HFFc6 (cell line): ENCODE data around the gene DLG2. TPM values are rescaled to one million over a fixed set of nuclear protein-coding genes. Genes with fewer than 3 reads are reported as not detected.
A peak's percentile ranks its signal among the peaks of the same experiment; 100 is the strongest.

ENCODE experiments used
- DNase-seq: peaks from one replicate; pipeline ENCODE4 v3.0.0-alpha.2; 2018
- H3K27ac Mint-ChIP-seq: 2 replicates; pipeline ENCODE4 v1.8.0; 2020; ENCODE audit warnings: mild to moderate bottlenecking, mixed read lengths
- H3K27me3 Mint-ChIP-seq: 2 replicates; pipeline ENCODE4 v1.8.0; 2021; ENCODE audit warnings: mild to moderate bottlenecking, moderate library complexity, mixed read lengths; ENCODE audit not compliant: insufficient read depth
- H3K36me3 Mint-ChIP-seq: 2 replicates; pipeline ENCODE4 v1.8.0; 2021; ENCODE audit warnings: low read depth, mixed read lengths
- H3K4me1 Mint-ChIP-seq: 2 replicates; pipeline ENCODE4 v1.8.0; 2020; ENCODE audit warnings: low read depth, mixed read lengths
- H3K4me3 Mint-ChIP-seq: 2 replicates; pipeline ENCODE4 v1.8.0; 2020; ENCODE audit warnings: mild to moderate bottlenecking, moderate library complexity, mixed read lengths
- H3K9me3 Mint-ChIP-seq: 2 replicates; pipeline ENCODE4 v1.8.0; 2020; ENCODE audit warnings: mild to moderate bottlenecking, mixed read lengths
- total RNA-seq, 6 experiments: library from RNA; stranded (reverse); fragmentation: NEBNext Ultra II Directional; extraction: Animal tissue kit (Norgen Biotek cat#: 25700); gene quantifications; 2 replicates in 1 of 6; 3 replicates in 5 of 6; pipeline ENCODE4 v1.2.3, GENCODE V29; 2021
- TF ChIP-seq, protein P1 (sequence below): fragments of 200-600 bp; sonication (generic); IDR thresholded peaks from 2 replicates; pipeline ENCODE4 v1.5.0; 2021; ENCODE audit warnings: antibody characterized with exemption, mild to moderate bottlenecking

Gene DLG2
- total RNA-seq, 6 experiments from 2014 or later: 0.39 to 1.00 (median 0.80) TPM; not detected in 1

DNA sequence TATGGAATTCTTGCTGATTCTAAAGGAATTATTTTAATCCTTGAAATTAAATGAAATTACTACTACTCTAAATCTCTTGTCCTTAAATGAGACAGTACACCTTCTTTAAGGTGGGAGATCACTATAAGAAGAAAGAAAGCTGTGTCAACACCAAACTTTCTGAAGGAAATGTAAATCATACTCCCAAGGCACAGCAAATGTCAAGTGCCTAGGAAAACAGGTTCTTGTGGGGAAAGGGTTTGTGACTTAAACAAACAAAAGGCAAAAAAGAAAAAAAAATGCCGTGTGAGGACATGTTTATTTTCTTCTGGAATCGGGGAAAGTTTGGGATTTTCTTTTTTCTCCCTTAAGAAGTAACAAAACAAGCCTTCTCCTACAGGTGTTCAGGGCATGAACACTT is 745.1 kb downstream of the DLG2 start:
- H3K36me3 Mint-ChIP-seq: no peaks in the 10 kb centered on the region
- no peak overlapping the region for H3K27ac Mint-ChIP-seq
- no peak overlapping the region for H3K4me3 Mint-ChIP-seq
- no peaks in the 10 kb centered on the region for H3K27me3 Mint-ChIP-seq
- TF ChIP-seq, protein P1, sequence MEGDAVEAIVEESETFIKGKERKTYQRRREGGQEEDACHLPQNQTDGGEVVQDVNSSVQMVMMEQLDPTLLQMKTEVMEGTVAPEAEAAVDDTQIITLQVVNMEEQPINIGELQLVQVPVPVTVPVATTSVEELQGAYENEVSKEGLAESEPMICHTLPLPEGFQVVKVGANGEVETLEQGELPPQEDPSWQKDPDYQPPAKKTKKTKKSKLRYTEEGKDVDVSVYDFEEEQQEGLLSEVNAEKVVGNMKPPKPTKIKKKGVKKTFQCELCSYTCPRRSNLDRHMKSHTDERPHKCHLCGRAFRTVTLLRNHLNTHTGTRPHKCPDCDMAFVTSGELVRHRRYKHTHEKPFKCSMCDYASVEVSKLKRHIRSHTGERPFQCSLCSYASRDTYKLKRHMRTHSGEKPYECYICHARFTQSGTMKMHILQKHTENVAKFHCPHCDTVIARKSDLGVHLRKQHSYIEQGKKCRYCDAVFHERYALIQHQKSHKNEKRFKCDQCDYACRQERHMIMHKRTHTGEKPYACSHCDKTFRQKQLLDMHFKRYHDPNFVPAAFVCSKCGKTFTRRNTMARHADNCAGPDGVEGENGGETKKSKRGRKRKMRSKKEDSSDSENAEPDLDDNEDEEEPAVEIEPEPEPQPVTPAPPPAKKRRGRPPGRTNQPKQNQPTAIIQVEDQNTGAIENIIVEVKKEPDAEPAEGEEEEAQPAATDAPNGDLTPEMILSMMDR: no peak
- DNase-seq: no peak
- peaks cover 11% of the 10 kb centered on the region for H3K4me1 Mint-ChIP-seq
- peaks cover under 1% of the 10 kb centered on the region; the same call in 1 of the 2 replicates for H3K9me3 Mint-ChIP-seq

DNA sequence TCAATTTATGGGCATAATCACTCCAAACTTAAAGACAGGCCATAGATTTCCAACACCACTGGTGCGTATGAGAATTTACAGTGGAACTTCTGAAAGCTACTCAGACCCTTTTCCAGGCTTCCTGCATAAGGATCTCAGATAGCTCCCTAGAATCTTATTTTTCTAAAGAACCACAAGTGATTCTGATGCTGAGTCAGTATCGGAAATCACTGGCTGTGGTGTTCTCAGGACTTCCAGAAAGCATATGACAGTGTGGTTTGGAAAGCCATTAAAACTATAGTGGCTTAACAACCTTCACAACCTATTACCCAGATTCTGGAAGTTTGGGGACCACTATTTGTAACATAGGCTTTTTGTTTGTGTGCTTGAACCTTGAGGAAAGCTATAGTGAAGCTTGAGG is 756.0 kb downstream of the DLG2 start:
- H3K4me3 Mint-ChIP-seq: no peak overlapping the region

DNA sequence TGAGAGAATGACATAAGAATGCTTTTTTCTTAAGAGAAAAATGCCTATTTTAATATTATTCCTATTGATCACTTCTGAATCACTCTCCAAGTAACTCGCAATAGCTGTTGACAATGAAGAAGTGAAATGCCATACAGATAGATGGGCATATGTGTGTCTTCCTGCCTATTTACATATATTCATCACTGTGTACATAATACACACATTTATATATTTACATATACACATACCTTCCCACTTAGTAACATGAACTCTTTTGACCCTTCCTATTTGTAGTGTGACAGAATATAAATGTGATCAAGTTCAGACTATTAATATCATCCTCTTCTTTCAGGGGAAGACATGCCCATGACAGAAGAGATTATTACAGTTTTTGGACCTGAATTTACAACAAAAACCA is 756.7 kb downstream of the DLG2 start:
- Mint-ChIP-seq H3K36me3 (no peaks in the 10 kb centered on the region), H3K4me3 (no peak overlapping the region), H3K27me3 (peaks cover 3% of the 10 kb centered on the region; the same call in 1 of the 2 replicates), H3K4me1 (peaks cover 25% of the 10 kb centered on the region), H3K9me3 (no peaks in the 10 kb centered on the region), H3K27ac (no peak overlapping the region)
- DNase-seq: no peak
- TF ChIP-seq, protein P1: no peak

More for the DNA sequence above, 756.0 kb downstream of the DLG2 start:
- no peak for DNase-seq
- Mint-ChIP-seq H3K27ac (no peak overlapping the region), H3K27me3 (peaks cover 3% of the 10 kb centered on the region; the same call in 1 of the 2 replicates), H3K4me1 (peaks cover 18% of the 10 kb centered on the region), H3K9me3 (no peaks in the 10 kb centered on the region), H3K36me3 (no peaks in the 10 kb centered on the region)
- TF ChIP-seq, protein P1: no peak

DNA sequence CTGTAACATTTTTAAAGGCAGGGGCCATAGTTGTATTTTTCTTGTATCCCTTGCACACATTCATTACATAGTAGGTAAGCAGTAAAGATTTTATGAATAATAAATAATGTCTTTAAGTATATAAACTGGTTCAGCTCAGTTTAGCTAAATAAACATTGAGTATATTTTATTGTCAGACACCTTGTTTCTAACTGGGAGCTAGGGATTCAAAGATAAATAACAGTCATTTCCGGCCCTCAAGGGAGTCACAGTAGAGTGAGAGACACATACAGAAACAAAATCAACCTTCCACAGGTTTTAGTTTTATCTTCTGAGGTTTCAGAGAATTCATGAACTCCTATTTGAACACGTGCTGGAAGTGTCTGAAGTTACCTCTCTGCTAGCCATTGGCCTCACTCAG is 760.2 kb downstream of the DLG2 start:
- no peak overlapping the region for H3K4me3 Mint-ChIP-seq
- H3K27me3 Mint-ChIP-seq: no peaks in the 10 kb centered on the region
- no peaks in the 10 kb centered on the region for H3K9me3 Mint-ChIP-seq
- no peaks in the 10 kb centered on the region for H3K36me3 Mint-ChIP-seq
- H3K27ac Mint-ChIP-seq: no peak overlapping the region
- peaks cover 34% of the 10 kb centered on the region for H3K4me1 Mint-ChIP-seq
- TF ChIP-seq, protein P1: no peak
- DNase-seq: no peak

DNA sequence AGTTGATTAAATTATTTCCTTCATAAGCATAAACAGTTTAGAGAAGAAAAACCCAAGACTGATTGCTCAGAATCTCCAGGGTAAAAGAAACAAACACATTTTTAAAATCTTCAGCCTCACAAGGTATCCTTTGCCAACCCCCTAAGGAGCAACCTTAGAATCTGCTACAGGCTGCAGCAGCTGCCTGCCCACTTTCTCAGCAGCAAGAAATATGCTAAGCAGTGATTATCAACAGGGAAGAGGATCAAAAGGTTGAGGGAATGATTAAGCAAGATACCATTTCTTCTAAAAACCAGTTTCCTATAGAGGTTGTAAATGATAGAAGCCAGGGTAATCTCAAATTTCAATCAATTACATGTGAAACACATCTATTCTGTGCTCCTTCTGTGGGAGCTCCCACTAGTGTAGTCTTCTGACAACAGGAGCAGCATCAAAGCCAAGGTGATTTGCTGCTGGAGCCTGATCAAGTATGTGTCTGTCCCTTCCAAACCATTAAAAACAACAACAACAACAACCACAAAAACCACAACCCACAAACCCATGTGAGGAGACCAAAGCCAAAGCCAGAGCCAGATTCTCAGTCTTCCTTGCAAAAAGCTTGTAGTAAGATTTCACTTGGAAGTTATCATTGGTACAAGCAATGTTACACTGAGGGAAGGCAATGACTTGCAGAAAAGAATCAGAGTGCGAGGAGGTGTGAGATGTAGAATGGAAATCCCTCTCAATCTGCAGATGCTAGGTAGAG is 761.2 kb downstream of the DLG2 start:
- no peak for DNase-seq
- no peaks in the 10 kb centered on the region for H3K36me3 Mint-ChIP-seq
- H3K4me3 Mint-ChIP-seq: peak overlapping the region; percentile 13; the same call in 1 of the 2 replicates
- peaks cover 31% of the 10 kb centered on the region for H3K4me1 Mint-ChIP-seq
- TF ChIP-seq, protein P1: no peak
- peak overlapping the region; percentile 5; the same call in 1 of the 2 replicates for H3K27ac Mint-ChIP-seq
- no peaks in the 10 kb centered on the region for H3K27me3 Mint-ChIP-seq
- no peaks in the 10 kb centered on the region for H3K9me3 Mint-ChIP-seq
